SU-DHL-6 (cell line): ENCODE results near the gene C4orf36.

ENCODE experiments used
- H2AFZ ChIP-seq: fragments of 200-600 bp; sonication (generic); 2 replicates; pipeline ENCODE4 v1.6.1; 2014; ENCODE audit warnings: low read depth, mild to moderate bottlenecking, moderate library complexity, mixed read lengths, antibody characterized with exemption, low read length; ENCODE audit not compliant: severe bottlenecking
- H3F3A ChIP-seq: fragments of 200-600 bp; shearing (Covaris generic); 2 replicates; pipeline ENCODE4 v1.6.0; 2016; ENCODE audit warnings: antibody characterized with exemption, mild to moderate bottlenecking; ENCODE audit not compliant: insufficient read depth
- H3K27ac ChIP-seq: fragments of 200-600 bp; sonication (generic); 2 replicates; pipeline ENCODE4 v1.5.1; 2016; ENCODE audit warnings: low read depth, mild to moderate bottlenecking, low read length, moderate library complexity, mixed read lengths
- H3K27me3 ChIP-seq: fragments of 200-600 bp; sonication (generic), shearing (Covaris generic); 2 replicates; pipeline ENCODE4 v1.6.0; 2014; ENCODE audit warnings: mild to moderate bottlenecking, low read length
- H3K36me3 ChIP-seq: fragments of 200-600 bp; sonication (generic); 2 replicates; pipeline ENCODE4 v1.6.1; 2014; ENCODE audit warnings: mild to moderate bottlenecking, low read length, mixed read lengths
- H3K4me2 ChIP-seq: fragments of 300-600, 200-600 bp; shearing (Covaris generic), sonication (generic); 2 replicates; pipeline ENCODE4 v1.6.0; 2014; ENCODE audit warnings: low read length, low read depth, mild to moderate bottlenecking; ENCODE audit not compliant: poor library complexity, severe bottlenecking
- H3K4me3 ChIP-seq: fragments of 200-600 bp; sonication (generic); 2 replicates; pipeline ENCODE4 v1.5.1; 2014; ENCODE audit warnings: antibody characterized with exemption, low read length, mild to moderate bottlenecking, mixed read lengths; ENCODE audit not compliant: insufficient read depth, poor library complexity, severe bottlenecking
- H3K79me2 ChIP-seq: fragments of 200-600 bp; sonication (generic); 2 replicates; pipeline ENCODE4 v1.6.1; 2014; ENCODE audit warnings: mild to moderate bottlenecking, low read length, moderate library complexity; ENCODE audit not compliant: insufficient read depth
- H3K9ac ChIP-seq: fragments of 200-600 bp; sonication (generic); 2 replicates; pipeline ENCODE4 v1.7.0; 2014; ENCODE audit warnings: mild to moderate bottlenecking, low read length
- H3K9me2 ChIP-seq: fragments of 200-600 bp; sonication (generic); replicated peaks from 2 replicates; pipeline ENCODE4 v1.6.1; 2014; ENCODE audit warnings: low read length; ENCODE audit not compliant: insufficient read depth
- H3K9me3 ChIP-seq: fragments of 200-600 bp; sonication (generic); 2 replicates; pipeline ENCODE4 v1.6.1; 2014; ENCODE audit warnings: low read length, mixed read lengths; ENCODE audit not compliant: insufficient read depth
- H4K20me1 ChIP-seq: fragments of 200-600 bp; sonication (generic); 2 replicates; pipeline ENCODE4 v1.6.1; 2014; ENCODE audit warnings: low read depth, mild to moderate bottlenecking, antibody characterized with exemption, low read length, moderate library complexity, mixed read lengths
- CTCF ChIP-seq: fragments of 200-600 bp; sonication (generic); IDR thresholded peaks from one replicate; pipeline ENCODE4 v1.5.1; 2017; ENCODE audit warnings: antibody characterized with exemption, mild to moderate bottlenecking, low read length, moderate library complexity; ENCODE audit not compliant: insufficient read depth, poor library complexity, severe bottlenecking
- EZH2phosphoT487 ChIP-seq: fragments of 200-600 bp; sonication (generic), shearing (Covaris generic); conservative IDR thresholded peaks from 2 replicates; pipeline ENCODE4 v1.6.1; 2018; ENCODE audit warnings: mild to moderate bottlenecking, antibody characterized with exemption, low read length, moderate library complexity, mixed read lengths

The C4orf36 gene

GRCh38 chr4:86917212-86918039, 25.2 kb upstream of the C4orf36 start:
- Histone ChIP-seq H4K20me1 (no peaks in the 10 kb centered on the region), H3K79me2 (no peaks in the 10 kb centered on the region), H3K9me3 (no peaks in the 10 kb centered on the region), H2AFZ (no peak overlapping the region), H3K27ac (no peak overlapping the region), H3F3A (no peaks in the 10 kb centered on the region), H3K36me3 (no peaks in the 10 kb centered on the region), H3K27me3 (no peaks in the 10 kb centered on the region), H3K4me2 (no peak overlapping the region), H3K4me3 (no peak overlapping the region), H3K9me2 (no peaks in the 10 kb centered on the region), H3K9ac (no peak overlapping the region)
- no peak for TF ChIP-seq CTCF

GRCh38 chr4:86916392-86916791, 24.2 kb upstream of the C4orf36 start:
- Histone ChIP-seq H4K20me1 (no peaks in the 10 kb centered on the region), H2AFZ (no peak overlapping the region), H3K9me3 (no peaks in the 10 kb centered on the region), H3F3A (no peaks in the 10 kb centered on the region), H3K4me3 (no peak overlapping the region), H3K36me3 (no peaks in the 10 kb centered on the region), H3K9me2 (no peaks in the 10 kb centered on the region), H3K79me2 (no peaks in the 10 kb centered on the region), H3K27ac (no peak overlapping the region), H3K27me3 (no peaks in the 10 kb centered on the region), H3K9ac (no peak overlapping the region), H3K4me2 (no peak overlapping the region)
- TF ChIP-seq CTCF = no peak
- no peak for TF ChIP-seq EZH2phosphoT487

- no peaks in the 10 kb centered on the region for H3K79me2 ChIP-seq
These were observed 18.8 kb upstream of the C4orf36 start for GRCh38 chr4:86910820-86911684.

More at GRCh38 chr4:86910820-86911684, 18.8 kb upstream of the C4orf36 start:
- Histone ChIP-seq H3F3A (no peaks in the 10 kb centered on the region), H3K4me3 (no peak overlapping the region), H3K27ac (no peak overlapping the region), H3K4me2 (no peak overlapping the region), H4K20me1 (no peaks in the 10 kb centered on the region), H3K36me3 (no peaks in the 10 kb centered on the region), H3K9me2 (no peaks in the 10 kb centered on the region), H3K9ac (no peak overlapping the region), H3K27me3 (no peaks in the 10 kb centered on the region), H2AFZ (no peak overlapping the region), H3K9me3 (no peaks in the 10 kb centered on the region)
- TF ChIP-seq EZH2phosphoT487 (no peak), CTCF (no peak)
